GF-D8 (cell line): ENCODE results near the gene CHAF1B.

ENCODE experiments used
- DNase-seq: peaks from one replicate; lab custom pipeline; 2025; lab: John Stamatoyannopoulos, UW

Gene CHAF1B

GRCh38 chr21:36428761-36429432 lies 43.7 kb downstream of the CHAF1B start:
- DNase-seq = no peak

GRCh38 chr21:36429947-36430546 lies 44.9 kb downstream of the CHAF1B start:
- peak; percentile 63 for DNase-seq

- no peak for DNase-seq
Measured at GRCh38 chr21:36430841-36431240, 45.6 kb downstream of the CHAF1B start.

GRCh38 chr21:36431252-36431651 lies 46.1 kb downstream of the CHAF1B start:
- DNase-seq = no peak

- DNase-seq = no peak
Measured at GRCh38 chr21:36433059-36433709, 48.0 kb downstream of the CHAF1B start.

GRCh38 chr21:36434144-36434543 lies 49.0 kb downstream of the CHAF1B start:
- DNase-seq = no peak

- peak; percentile 46 for DNase-seq
Measured at GRCh38 chr21:36436829-36437744, 51.9 kb downstream of the CHAF1B start.

GRCh38 chr21:36437745-36438128 lies 52.5 kb downstream of the CHAF1B start:
- peak; percentile 81 for DNase-seq

- DNase-seq = no peak
Measured at GRCh38 chr21:36441715-36442114, 56.5 kb downstream of the CHAF1B start.

GRCh38 chr21:36446301-36446700 lies 61.1 kb downstream of the CHAF1B start:
- no peak for DNase-seq

- DNase-seq = no peak
Measured at GRCh38 chr21:36450511-36450910, 65.3 kb downstream of the CHAF1B start.

GRCh38 chr21:36451506-36451905 lies 66.3 kb downstream of the CHAF1B start:
- no peak for DNase-seq

GRCh38 chr21:36452281-36452825 lies 67.2 kb downstream of the CHAF1B start:
- no peak for DNase-seq

- DNase-seq = no peak
Measured at GRCh38 chr21:36454093-36454531, 68.9 kb downstream of the CHAF1B start.

- no peak for DNase-seq
Measured at GRCh38 chr21:36454706-36455105, 69.5 kb downstream of the CHAF1B start.

GRCh38 chr21:36456729-36457414 lies 71.7 kb downstream of the CHAF1B start:
- DNase-seq = no peak

GRCh38 chr21:36459098-36459497 lies 73.9 kb downstream of the CHAF1B start:
- DNase-seq = no peak

GRCh38 chr21:36460866-36461265 lies 75.7 kb downstream of the CHAF1B start:
- DNase-seq = no peak

GRCh38 chr21:36461277-36461917 lies 76.2 kb downstream of the CHAF1B start:
- no peak for DNase-seq

GRCh38 chr21:36461918-36462486 lies 76.8 kb downstream of the CHAF1B start:
- no peak for DNase-seq

GRCh38 chr21:36463204-36463603 lies 78.0 kb downstream of the CHAF1B start:
- DNase-seq = no peak
